HG02759 (cell line): ENCODE measurements around the gene GPR157.

ENCODE experiments used
- ATAC-seq: cut with Tn5 transposase; IDR thresholded peaks from one replicate; pipeline ENCODE4 v1.9.1; 2021; ENCODE audit warnings: mild to moderate bottlenecking, moderate library complexity; ENCODE audit not compliant: unreplicated experiment

Gene GPR157

GRCh38 chr1:9065213-9065751 lies 63.6 kb downstream of the GPR157 start:
- no peak for ATAC-seq

- no peak for ATAC-seq
Measured at GRCh38 chr1:9062846-9063245, 66.1 kb downstream of the GPR157 start.

DNA sequence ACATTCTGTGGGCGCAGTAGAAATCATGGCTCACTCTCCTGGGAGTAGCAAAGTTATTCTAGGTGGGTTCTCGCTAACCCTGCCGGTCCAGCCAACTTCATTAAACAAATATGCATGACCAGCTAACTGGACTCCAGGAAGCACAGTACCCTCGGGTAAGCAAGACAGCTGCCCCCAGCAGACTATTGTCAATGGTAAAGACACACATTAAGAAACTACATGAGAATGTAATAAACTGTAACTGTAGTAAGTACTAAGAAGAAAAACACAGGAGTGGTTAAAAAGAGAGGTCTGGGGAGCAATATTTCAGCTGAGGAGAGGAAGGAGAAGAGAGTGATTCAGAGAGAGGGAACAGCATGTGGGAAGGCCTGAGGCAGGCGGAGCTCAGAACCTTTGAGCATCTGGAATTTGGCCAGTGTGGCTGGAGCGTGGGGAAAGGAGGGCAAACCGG lies 66.9 kb downstream of the GPR157 start:
- no peak for ATAC-seq

DNA sequence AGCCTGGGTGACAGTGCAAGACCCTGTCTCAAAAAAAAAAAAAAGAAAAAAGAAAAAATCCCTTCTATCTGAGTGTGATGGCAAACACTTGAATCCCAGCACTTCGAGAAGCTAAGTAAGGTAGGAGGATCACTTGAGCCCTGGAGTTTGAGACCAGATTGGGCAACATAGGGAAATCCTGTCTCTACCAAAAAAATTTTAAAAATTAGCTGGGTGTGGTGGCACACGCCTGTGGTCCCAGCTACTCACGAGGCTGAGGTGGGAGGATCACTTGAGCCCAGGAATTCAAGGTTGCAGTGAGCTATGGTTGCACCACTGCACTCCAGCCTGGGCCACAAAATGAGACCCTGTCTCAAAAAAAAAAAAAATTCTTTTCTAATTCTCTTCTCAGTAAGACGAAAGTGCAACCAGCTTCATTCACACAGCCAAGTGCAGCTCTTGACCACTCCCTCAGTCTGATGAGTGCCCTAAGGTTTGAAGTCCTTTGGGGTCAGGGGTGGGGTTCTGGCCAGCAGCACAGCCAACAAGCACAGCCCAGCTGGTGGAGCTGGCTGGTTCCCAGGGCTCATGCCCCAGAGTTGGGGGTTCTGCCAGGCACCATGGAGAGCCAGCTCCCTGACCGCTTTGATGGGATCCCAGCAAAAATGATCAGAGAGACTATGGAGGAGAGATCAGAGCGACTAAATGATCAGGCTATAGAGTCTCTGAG lies 67.5 kb downstream of the GPR157 start:
- no peak for ATAC-seq

GRCh38 chr1:9059891-9060744 lies 68.8 kb downstream of the GPR157 start:
- ATAC-seq = no peak

DNA sequence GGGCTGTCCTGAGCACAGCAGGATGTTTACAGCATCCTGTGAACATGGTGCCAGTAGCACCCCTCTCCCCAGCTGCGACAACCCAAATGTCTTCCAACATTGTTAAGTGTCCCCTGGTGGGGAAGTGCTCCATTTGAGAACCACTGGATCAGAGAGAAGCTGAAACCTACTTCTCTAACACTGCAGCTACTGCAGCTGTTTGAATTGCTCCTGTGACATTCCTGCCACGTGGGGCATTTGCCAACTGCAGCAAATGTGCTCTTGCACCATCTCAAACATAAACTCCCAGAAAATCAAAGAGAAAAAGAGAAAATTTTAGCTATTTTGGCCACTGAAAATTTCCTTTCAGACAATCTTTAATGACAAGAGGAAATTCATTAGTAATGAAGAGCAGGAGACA lies 70.4 kb downstream of the GPR157 start:
- no peak for ATAC-seq

DNA sequence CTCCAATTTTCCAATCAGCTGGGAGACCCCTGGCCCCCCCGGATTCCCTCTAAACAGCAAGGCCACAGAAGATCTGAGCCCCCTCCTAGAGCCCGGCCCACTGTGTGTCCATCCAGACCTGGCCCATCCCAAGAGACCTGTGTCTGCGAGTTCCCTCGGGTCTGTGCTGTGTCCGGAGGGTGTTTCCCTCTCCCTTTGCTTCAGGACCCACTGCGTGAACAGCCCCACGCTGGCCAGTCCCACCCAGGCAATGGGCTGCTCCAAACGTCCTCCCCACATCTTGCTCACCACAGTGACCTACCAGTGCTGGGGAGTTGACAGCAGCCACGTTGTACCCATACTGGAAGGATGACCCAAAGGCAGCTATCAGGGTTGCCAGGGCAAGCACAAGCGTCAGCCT lies 71.1 kb downstream of the GPR157 start:
- ATAC-seq = no peak

DNA sequence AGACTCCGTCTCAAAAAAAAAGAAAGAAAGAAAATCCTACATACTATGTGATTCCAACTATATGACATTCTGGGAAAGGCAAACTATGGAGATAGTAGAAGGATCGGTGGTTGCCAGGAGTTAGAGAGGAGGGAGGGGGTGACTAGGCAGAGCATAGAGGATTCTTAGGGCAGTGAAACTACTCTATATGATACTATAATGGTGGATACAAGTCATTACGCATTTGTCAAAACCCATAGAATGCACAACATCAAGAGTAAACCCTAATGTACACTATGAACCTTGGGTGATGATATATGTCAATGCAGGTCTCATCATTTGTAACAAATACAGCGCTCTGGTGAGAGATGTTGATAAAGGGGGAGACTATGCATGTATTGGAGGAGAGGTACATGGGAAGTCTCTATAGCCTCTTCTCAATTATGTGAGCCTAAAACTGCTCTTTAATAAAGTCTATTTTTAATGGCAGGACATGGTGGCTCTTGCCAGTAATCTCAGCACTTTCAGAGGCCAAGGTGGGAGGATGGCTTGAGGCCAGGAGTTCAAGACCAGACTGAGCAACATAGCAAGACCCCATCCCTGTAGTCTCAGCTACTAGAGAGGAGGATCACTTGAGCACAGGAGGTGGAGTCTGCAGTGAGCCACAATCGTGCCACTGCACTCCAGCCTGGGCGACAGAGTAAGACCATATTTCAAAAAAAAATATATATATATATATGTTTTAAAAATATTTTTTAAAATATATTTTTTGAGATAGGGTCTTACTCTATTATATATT lies 76.4 kb downstream of the GPR157 start:
- ATAC-seq = no peak

DNA sequence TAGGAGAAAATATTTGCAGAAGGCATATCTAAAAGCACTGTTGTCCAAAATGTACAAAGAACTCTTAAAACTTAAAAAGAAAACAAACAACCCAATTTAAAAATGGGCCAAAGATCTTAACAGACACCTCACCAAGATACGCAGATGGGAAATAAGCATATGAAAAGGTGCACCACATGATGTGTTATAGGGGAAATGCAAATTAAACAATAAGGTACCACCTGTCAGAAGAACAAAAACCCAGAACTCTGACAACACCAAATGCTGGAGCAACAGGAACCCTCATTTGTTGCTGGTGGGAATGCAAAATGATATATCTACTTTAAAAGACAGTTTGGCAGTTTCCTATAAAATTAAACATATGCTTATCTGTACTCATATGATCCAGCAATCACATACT lies 77.5 kb downstream of the GPR157 start:
- no peak for ATAC-seq

DNA sequence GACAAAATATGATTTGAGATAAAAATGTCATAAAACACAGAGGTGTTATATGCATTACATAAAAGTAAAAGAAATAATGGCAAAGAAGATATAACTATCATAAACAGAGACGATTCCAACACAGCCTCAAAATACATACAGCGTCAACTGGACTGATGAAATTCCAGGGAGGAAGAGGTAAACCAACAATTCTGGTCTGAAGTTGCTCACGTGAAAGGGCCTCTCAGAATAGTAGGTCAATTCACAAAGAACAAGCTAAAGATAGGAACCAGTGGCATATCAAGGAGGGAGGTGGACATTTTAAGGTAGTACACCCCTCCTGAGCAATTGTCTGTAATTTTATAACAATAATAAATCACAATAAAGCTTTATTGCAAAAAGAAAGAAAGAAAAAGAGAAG lies 78.1 kb downstream of the GPR157 start:
- ATAC-seq = no peak
